NCI-H524 (cell line): ENCODE results near the gene UBE2QL1.
"Not testable (repeated sequence)": the region's sequence is repeated elsewhere in the genome, so short reads cannot be mapped to it uniquely, and the experiment has no call there.

Experiments used
- DNase-seq, 2 experiments: peaks; one replicate each; lab custom pipeline; 2025; lab: John Stamatoyannopoulos, UW

Gene UBE2QL1

GRCh38 chr5:6497262-6497661, 48.6 kb downstream of the UBE2QL1 start:
- no peak for DNase-seq

GRCh38 chr5:6498968-6499367, 50.3 kb downstream of the UBE2QL1 start:
- no peak for DNase-seq

GRCh38 chr5:6501701-6502100, 53.0 kb downstream of the UBE2QL1 start:
- DNase-seq: no peak

- DNase-seq: no peak
Measured at GRCh38 chr5:6502421-6502820, 53.8 kb downstream of the UBE2QL1 start.

- no peak for DNase-seq
Measured at GRCh38 chr5:6503342-6503741, 54.7 kb downstream of the UBE2QL1 start.

GRCh38 chr5:6504677-6505415, 56.2 kb downstream of the UBE2QL1 start:
- DNase-seq: peak; percentile 58 to 96

GRCh38 chr5:6505416-6505755, 56.7 kb downstream of the UBE2QL1 start:
- DNase-seq: peak in 1 of 2 experiments; percentile 51

GRCh38 chr5:6505783-6506557, 57.3 kb downstream of the UBE2QL1 start:
- no peak for DNase-seq

GRCh38 chr5:6506611-6507010, 58.0 kb downstream of the UBE2QL1 start:
- DNase-seq: no peak

- no peak for DNase-seq
Measured at GRCh38 chr5:6508931-6509330, 60.3 kb downstream of the UBE2QL1 start.

GRCh38 chr5:6510132-6510531, 61.5 kb downstream of the UBE2QL1 start:
- no peak for DNase-seq

GRCh38 chr5:6510973-6511372, 62.3 kb downstream of the UBE2QL1 start:
- DNase-seq: no peak

- not testable (repeated sequence) for DNase-seq
Measured at GRCh38 chr5:6515812-6516211, 67.2 kb downstream of the UBE2QL1 start.

GRCh38 chr5:6516823-6517222, 68.2 kb downstream of the UBE2QL1 start:
- peak in 1 of 2 experiments; percentile 50 for DNase-seq

GRCh38 chr5:6517510-6517909, 68.9 kb downstream of the UBE2QL1 start:
- no peak for DNase-seq

- DNase-seq: no peak
Measured at GRCh38 chr5:6518298-6519057, 69.8 kb downstream of the UBE2QL1 start.

- no peak for DNase-seq
Measured at GRCh38 chr5:6520201-6520600, 71.5 kb downstream of the UBE2QL1 start.

GRCh38 chr5:6522331-6522730, 73.7 kb downstream of the UBE2QL1 start:
- peak; percentile 7 to 49 for DNase-seq

GRCh38 chr5:6522923-6523322, 74.3 kb downstream of the UBE2QL1 start:
- DNase-seq: no peak

- DNase-seq: no peak
Measured at GRCh38 chr5:6525422-6525821, 76.8 kb downstream of the UBE2QL1 start.

- DNase-seq: peak; percentile 65 to 80
Measured at GRCh38 chr5:6525910-6526309, 77.3 kb downstream of the UBE2QL1 start.

GRCh38 chr5:6527749-6528455, 79.2 kb downstream of the UBE2QL1 start:
- no peak for DNase-seq
